ENCODE results near the gene SYPL2. TPM values are rescaled to one million over a fixed set of nuclear protein-coding genes. Genes with fewer than 3 reads are reported as not detected.
"Not testable (repeated sequence)": the region's sequence is repeated elsewhere in the genome, so short reads cannot be mapped to it uniquely, and the experiment has no call there.

The SYPL2 gene
- total RNA-seq, 8 experiments from 2014 or later: 0.11 to 2.2 (median 0.81) TPM

DNA sequence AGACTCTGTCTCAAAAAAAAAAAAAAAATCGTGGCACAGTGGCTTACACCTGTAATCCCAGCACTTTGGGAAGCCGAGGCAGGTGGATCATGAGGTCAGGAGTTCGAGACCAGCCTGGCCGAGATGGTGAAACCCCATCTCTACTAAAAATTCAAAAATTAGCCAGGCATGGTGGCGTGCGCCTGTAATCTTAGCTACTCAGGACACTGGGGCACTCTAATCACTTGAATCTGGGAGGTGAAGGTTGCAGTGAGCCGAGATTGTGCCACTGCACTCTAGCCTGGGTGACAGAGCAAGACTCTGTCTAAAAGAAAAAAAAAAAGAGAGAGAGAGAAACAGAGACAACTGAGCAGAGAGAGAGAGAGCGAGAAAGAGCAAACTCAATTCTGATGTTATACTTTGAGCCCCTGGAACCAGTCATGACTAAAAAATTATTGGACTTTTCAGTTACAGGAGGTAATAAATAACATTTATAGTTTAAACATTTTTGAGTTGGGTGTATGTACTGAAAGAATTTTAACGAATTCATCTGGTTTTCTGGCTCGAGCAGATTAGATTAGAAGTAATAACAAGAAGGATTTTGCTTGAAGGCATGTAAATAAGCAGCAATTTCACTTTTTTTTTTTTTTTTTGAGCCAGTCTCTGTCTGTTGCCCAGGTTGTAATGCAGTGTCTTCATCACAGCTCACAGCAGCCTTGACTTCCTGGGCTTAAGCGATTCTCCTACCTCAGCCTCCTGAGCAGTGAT is 20.2 kb upstream of the SYPL2 start:
- H3K27ac ChIP-seq; H3K4me3 ChIP-seq; H3K4me1 ChIP-seq (replicated peaks in 1 of 2); in situ Hi-C loops (cut with MboI; ENCODE audit: low pct_unique_long_range_greater_than_20kb in 2 of 9, low sequenced_read_pairs in 9 of 9, unreplicated experiment in 9 of 9): not testable (repeated sequence)
- whole genome bisulfite sequencing, 10 experiments: 15 to 83% (median 59%) methylated on average over 2 to 11 of the region's 11 CpGs
- peak in 3 of 8 experiments; percentile 19 to 65 (median 49) for ATAC-seq (replicated peaks in 6 of 8)

DNA sequence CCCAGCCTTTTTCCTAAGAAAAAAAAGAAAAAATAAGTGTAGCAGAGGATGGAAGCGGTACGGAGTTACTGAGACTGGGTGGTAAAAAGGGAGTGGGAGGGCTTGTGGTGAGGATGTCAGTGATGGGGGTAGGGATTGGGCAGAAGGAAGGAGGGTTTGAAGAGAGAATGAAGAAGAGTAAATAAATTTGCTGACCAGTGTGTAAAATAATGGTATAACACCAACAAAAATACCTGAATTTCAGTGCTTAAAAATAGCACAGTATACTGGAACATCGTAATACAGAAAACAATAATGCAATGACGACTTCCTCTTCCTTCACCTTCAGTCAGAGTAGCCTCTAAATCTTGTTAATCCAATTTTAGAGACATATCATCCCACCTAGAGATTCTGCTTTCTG is 18.8 kb upstream of the SYPL2 start:
- WGBS, 10 experiments: 13 to 86% (median 58%) methylated on average over 2 to 4 of the region's 4 CpGs
- no peak overlapping the region for H3K4me3 ChIP-seq
- H3K27ac ChIP-seq: no peak overlapping the region
- ATAC-seq (replicated peaks in 6 of 8): no peak
- in situ Hi-C loops (cut with MboI; ENCODE audit: low pct_unique_long_range_greater_than_20kb in 2 of 9, low sequenced_read_pairs in 9 of 9, unreplicated experiment in 9 of 9): no loop called here
- H3K4me1 ChIP-seq (replicated peaks in 1 of 2): no peaks in the 10 kb centered on the region

DNA sequence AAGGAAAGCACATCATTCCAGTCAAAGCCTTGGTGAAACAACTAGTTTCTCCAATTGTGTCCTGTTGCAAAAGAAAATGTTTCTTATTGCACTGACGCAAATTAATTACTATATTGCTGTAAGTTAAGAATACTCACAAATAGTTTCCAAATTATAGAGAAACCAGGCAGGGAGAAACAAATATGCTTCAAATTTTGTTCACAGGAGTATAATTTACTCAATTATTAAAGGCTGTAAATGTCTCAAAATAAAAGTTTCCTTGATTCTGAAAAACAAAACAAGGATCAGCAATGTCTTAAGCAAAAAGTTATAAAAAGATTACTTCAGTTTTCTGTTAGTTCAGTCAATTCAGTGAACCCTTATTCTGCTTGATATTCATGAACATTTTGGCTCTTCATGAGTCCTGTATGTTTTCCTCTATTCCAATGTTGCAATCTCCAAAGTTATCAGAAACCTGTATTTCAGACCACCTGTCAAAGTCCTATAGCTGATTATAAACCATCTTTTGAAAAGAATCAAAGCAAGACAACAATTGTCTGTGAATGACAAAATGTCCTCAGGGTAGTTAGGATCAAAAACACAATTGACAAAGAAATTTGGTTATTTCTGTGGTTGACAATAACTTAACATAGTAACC is 11.7 kb upstream of the SYPL2 start:
- Histone ChIP-seq H3K4me3 (no peak overlapping the region), H3K27ac (no peak overlapping the region), H3K4me1 (replicated peaks in 1 of 2) (no peaks in the 10 kb centered on the region)
- no peak for ATAC-seq (replicated peaks in 6 of 8)
- WGBS, 10 experiments: 29 to 100% (median 85%) methylated on average over 1 of the region's 1 CpG
- in situ Hi-C loops (cut with MboI; ENCODE audit: low pct_unique_long_range_greater_than_20kb in 2 of 9, low sequenced_read_pairs in 9 of 9, unreplicated experiment in 9 of 9): no loop called here

DNA sequence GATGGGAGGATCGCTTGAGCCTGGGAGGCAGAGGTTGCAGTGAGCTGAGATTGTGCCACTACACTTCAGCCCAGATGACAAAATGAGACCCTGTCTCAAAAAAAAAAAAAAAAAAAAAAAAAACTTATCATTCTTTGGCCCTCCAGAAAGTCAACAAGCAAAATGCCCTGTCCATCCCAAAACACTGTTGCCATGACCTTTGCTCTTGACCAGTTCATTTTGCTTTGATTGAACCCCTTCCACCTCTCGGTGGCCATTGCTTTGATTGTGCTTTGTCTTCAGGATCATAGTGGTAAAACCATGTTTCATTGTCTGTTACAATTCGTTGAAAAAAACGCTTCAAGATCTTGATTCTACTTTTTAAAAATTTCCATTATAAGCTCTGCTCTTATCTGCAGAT is 8.5 kb upstream of the SYPL2 start:
- no peak for ATAC-seq (replicated peaks in 6 of 8)
- 33 to 84% (median 71%) methylated on average over 1 to 4 of the region's 4 CpGs for WGBS, 10 experiments
- H3K4me3 ChIP-seq: no peak overlapping the region
- no peak overlapping the region for H3K27ac ChIP-seq
- H3K4me1 ChIP-seq (replicated peaks in 1 of 2): no peaks in the 10 kb centered on the region
- in situ Hi-C loops (cut with MboI; ENCODE audit: low pct_unique_long_range_greater_than_20kb in 2 of 9, low sequenced_read_pairs in 9 of 9, unreplicated experiment in 9 of 9): no loop called here

- 0 to 19% (median 4%) methylated on average over 2 to 14 of the region's 24 CpGs; no CpG with 5 or more reads in 2 of the 10 experiments for WGBS, 10 experiments
- ATAC-seq (replicated peaks in 6 of 8): no peak
- Histone ChIP-seq H3K4me3 (peak overlapping the region; percentile 17 to 38 (median 32)), H3K27ac (no peak overlapping the region), H3K4me1 (replicated peaks in 1 of 2) (peaks cover 2 to 4% of the 10 kb centered on the region in 2 donors)
- in situ Hi-C loops (cut with MboI; ENCODE audit: low pct_unique_long_range_greater_than_20kb in 2 of 9, low sequenced_read_pairs in 9 of 9, unreplicated experiment in 9 of 9): no loop called here
These were observed 258 bp upstream of the SYPL2 start for GRCh38 chr1:109466125-109466451.

GRCh38 chr1:109467301-109467777 is 993 bp downstream of the SYPL2 start:
- H3K4me1 ChIP-seq (replicated peaks in 1 of 2): peaks cover 2 to 4% of the 10 kb centered on the region in 2 donors
- WGBS, 10 experiments: 20 to 100% (median 47%) methylated on average over 1 to 12 of the region's 23 CpGs; no CpG with 5 or more reads in 1 of the 10 experiments
- H3K27ac ChIP-seq: no peak overlapping the region
- peak in 4 of 8 experiments; percentile 7 to 35 (median 25) for ATAC-seq (replicated peaks in 6 of 8)
- peak overlapping the region in 2 of 5 donors; percentile 36 to 38 for H3K4me3 ChIP-seq
- in situ Hi-C loops (cut with MboI; ENCODE audit: low pct_unique_long_range_greater_than_20kb in 2 of 9, low sequenced_read_pairs in 9 of 9, unreplicated experiment in 9 of 9): no loop called here

- Histone ChIP-seq H3K4me1 (replicated peaks in 1 of 2) (peaks cover 2 to 4% of the 10 kb centered on the region in 2 donors), H3K27ac (no peak overlapping the region), H3K4me3 (no peak overlapping the region)
- in situ Hi-C loops (cut with MboI; ENCODE audit: low pct_unique_long_range_greater_than_20kb in 2 of 9, low sequenced_read_pairs in 9 of 9, unreplicated experiment in 9 of 9): no loop called here
- 55 to 100% (median 73%) methylated on average over 1 of the region's 1 CpG; no CpG with 5 or more reads in 4 of the 10 experiments for WGBS, 10 experiments
- no peak for ATAC-seq (replicated peaks in 6 of 8)
These were observed 1.7 kb downstream of the SYPL2 start for GRCh38 chr1:109468061-109468460.

DNA sequence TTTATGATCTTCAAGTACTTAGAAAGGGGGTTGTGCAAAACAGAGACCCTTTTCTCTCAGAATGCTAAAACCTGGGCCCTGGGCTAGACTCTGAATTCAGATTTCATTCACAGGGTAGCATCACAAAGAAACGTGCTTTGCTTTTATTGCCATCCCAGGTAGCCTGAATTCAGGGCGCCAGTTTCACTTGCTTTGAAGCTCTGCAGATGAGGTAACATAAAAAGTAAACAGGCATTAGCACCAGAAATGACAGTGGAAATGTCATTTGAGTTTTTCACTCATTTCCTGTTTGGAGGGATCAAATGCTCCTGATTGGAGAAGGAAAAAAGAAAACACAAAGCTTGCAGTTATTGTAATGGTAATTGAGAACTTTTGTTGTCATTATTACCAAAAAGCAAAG is 2.6 kb downstream of the SYPL2 start:
- ATAC-seq (replicated peaks in 6 of 8): no peak
- Histone ChIP-seq H3K4me1 (replicated peaks in 1 of 2) (peaks cover 2 to 4% of the 10 kb centered on the region in 2 donors), H3K27ac (no peak overlapping the region), H3K4me3 (no peak overlapping the region)
- 0 to 20% (median 3%) methylated on average over 1 to 2 of the region's 2 CpGs for WGBS, 10 experiments
- in situ Hi-C loops (cut with MboI; ENCODE audit: low pct_unique_long_range_greater_than_20kb in 2 of 9, low sequenced_read_pairs in 9 of 9, unreplicated experiment in 9 of 9): no loop called here

DNA sequence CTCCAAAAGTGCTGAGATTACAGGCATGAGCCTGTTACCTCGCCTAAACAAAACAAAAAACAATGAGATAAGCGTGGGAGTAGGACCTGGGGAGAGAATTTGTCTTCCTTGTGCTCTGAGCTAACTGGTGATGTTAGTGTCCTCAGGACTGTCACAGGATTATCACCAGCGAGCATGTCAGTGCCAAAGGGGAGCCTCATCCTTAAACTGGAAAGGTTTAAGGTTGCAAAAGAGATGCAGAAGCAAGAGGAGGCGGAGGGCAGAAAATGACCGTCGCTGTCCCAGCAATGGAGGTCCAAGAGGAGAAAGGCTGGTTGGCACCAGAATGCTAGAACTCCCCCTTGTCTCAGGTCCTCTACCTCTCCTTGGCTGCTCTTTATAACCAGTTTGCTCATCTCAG is 3.9 kb downstream of the SYPL2 start:
- in situ Hi-C loops (cut with MboI; ENCODE audit: low pct_unique_long_range_greater_than_20kb in 2 of 9, low sequenced_read_pairs in 9 of 9, unreplicated experiment in 9 of 9): no loop called here
- peaks cover 0 to 2% of the 10 kb centered on the region in 2 donors for H3K4me1 ChIP-seq (replicated peaks in 1 of 2)
- WGBS, 10 experiments: 0 to 93% (median 40%) methylated on average over 1 to 6 of the region's 6 CpGs; no CpG with 5 or more reads in 2 of the 10 experiments
- no peak overlapping the region for H3K4me3 ChIP-seq
- ATAC-seq (replicated peaks in 6 of 8): no peak
- H3K27ac ChIP-seq: no peak overlapping the region

DNA sequence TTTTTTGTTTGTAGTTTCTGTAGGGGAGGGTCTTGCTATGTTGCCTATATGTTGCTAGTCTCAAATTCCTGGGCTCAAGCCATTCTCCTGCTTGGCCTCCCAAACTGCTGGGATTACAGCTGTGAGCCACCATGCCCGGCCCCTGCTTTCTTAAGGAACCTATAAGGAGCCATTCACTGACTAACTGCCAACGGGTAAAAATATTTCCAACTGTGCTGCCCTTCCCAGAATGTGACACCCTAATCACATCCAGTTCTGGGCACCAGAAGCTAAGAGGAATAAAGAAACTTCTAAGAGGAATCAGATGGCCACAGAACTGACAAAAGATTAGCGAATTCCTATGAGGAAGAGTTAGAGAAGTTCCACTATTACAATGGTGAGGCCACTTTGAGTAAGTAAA is 6.4 kb downstream of the SYPL2 start:
- no peak for ATAC-seq (replicated peaks in 6 of 8)
- Histone ChIP-seq H3K27ac (no peak overlapping the region), H3K4me3 (no peak overlapping the region), H3K4me1 (replicated peaks in 1 of 2) (peaks cover 0 to 2% of the 10 kb centered on the region in 2 donors)
- in situ Hi-C loops (cut with MboI; ENCODE audit: low pct_unique_long_range_greater_than_20kb in 2 of 9, low sequenced_read_pairs in 9 of 9, unreplicated experiment in 9 of 9): no loop called here
- 17 to 71% (median 32%) methylated on average over 1 to 3 of the region's 3 CpGs; no CpG with 5 or more reads in 4 of the 10 experiments for WGBS, 10 experiments

- WGBS, 10 experiments: 35 to 100% (median 75%) methylated on average over 2 to 12 of the region's 12 CpGs; no CpG with 5 or more reads in 4 of the 10 experiments
These were observed 7.1 kb downstream of the SYPL2 start for GRCh38 chr1:109473284-109474057.

DNA sequence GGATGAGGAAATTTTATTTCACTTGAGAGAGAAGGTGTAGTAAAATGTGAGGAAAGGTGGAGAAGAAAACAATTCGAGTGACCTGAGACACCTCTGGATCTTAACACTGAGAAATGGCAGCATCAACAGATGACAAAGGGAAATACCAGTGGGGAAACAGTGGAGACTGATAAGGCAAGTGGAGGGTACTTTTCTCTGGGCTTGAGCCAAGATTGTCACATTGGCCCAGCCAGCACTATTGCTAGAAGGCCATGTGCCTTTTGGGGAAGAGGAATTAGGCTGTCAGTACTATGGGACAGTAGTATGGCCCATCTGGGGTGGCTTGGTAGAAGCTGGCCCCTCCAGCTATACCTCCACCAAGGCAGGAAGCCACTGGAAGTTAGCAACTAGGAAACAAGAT is 8.4 kb downstream of the SYPL2 start:
- 0 to 100% (median 49%) methylated on average over 1 of the region's 1 CpG; no CpG with 5 or more reads in 4 of the 10 experiments for WGBS, 10 experiments
- no peaks in the 10 kb centered on the region for H3K4me1 ChIP-seq (replicated peaks in 1 of 2)
- in situ Hi-C loops (cut with MboI; ENCODE audit: low pct_unique_long_range_greater_than_20kb in 2 of 9, low sequenced_read_pairs in 9 of 9, unreplicated experiment in 9 of 9): no loop called here
- H3K4me3 ChIP-seq: no peak overlapping the region
- H3K27ac ChIP-seq: no peak overlapping the region
- no peak for ATAC-seq (replicated peaks in 6 of 8)

More at GRCh38 chr1:109473284-109474057, 7.1 kb downstream of the SYPL2 start:
- H3K4me1 ChIP-seq (replicated peaks in 1 of 2); H3K4me3 ChIP-seq; ATAC-seq (replicated peaks in 6 of 8); H3K27ac ChIP-seq; in situ Hi-C loops (cut with MboI; ENCODE audit: low pct_unique_long_range_greater_than_20kb in 2 of 9, low sequenced_read_pairs in 9 of 9, unreplicated experiment in 9 of 9): not testable (repeated sequence)

DNA sequence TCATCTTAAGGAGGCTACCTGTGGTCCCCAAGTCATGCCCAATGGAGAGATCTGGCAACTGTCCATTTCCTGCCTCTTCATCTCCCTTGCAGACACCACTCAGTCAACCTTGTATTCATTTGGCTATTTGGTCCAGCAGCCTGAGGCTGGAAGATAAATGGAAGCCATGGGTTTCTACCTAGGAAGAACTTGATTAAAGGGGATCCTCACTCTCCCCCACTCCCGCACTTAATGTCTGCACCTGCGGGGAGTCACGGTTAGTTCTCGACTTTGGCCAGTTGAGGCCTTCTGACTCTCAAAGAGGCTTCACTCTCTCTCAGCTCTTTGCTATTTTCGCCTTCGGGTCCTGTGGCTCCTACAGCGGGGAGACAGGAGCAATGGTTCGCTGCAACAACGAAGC is 8.9 kb downstream of the SYPL2 start:
- Histone ChIP-seq H3K27ac (no peak overlapping the region), H3K4me1 (replicated peaks in 1 of 2) (no peaks in the 10 kb centered on the region), H3K4me3 (no peak overlapping the region)
- in situ Hi-C loops (cut with MboI; ENCODE audit: low pct_unique_long_range_greater_than_20kb in 2 of 9, low sequenced_read_pairs in 9 of 9, unreplicated experiment in 9 of 9): no loop called here
- no peak for ATAC-seq (replicated peaks in 6 of 8)
- 47 to 93% (median 76%) methylated on average over 2 to 9 of the region's 9 CpGs; no CpG with 5 or more reads in 2 of the 10 experiments for whole genome bisulfite sequencing, 10 experiments

Data from motor neuron (in vitro differentiated cells).